Neural progenitor cell (in vitro differentiated cells): ENCODE measurements around the gene FMO2. TPM values are rescaled to one million over a fixed set of nuclear protein-coding genes. Genes with fewer than 3 reads are reported as not detected.

Source experiments
- DNase-seq: peaks from one replicate; pipeline ENCODE4 v3.0.0-alpha.2; 2016; ENCODE audit warnings: low spot score
- H2AFZ ChIP-seq: fragments of 200-600 bp; sonication (generic); replicated peaks from 2 replicates; pipeline ENCODE4 v1.6.1; 2016; ENCODE audit warnings: antibody characterized with exemption
- H3F3A ChIP-seq: fragments of 200-600 bp; sonication (generic); 2 replicates; pipeline ENCODE4 v1.6.1; 2016; ENCODE audit warnings: antibody characterized with exemption, low read depth
- H3K27ac ChIP-seq: fragments of 200-600 bp; sonication (generic); 2 replicates; pipeline ENCODE4 v1.5.1; 2016; ENCODE audit warnings: mild to moderate bottlenecking
- H3K27me3 ChIP-seq: fragments of 200-600 bp; sonication (generic); 2 replicates; pipeline ENCODE4 v1.6.1; 2016; ENCODE audit warnings: mild to moderate bottlenecking, moderate library complexity
- H3K36me3 ChIP-seq: fragments of 200-600 bp; sonication (generic); 2 replicates; pipeline ENCODE4 v1.5.1; 2016
- H3K4me1 ChIP-seq: fragments of 200-600 bp; sonication (generic); 2 replicates; pipeline ENCODE4 v1.6.1; 2016; ENCODE audit warnings: mixed run types
- H3K4me2 ChIP-seq: fragments of 200-600 bp; sonication (generic); 2 replicates; pipeline ENCODE4 v1.6.1; 2016
- H3K4me3 ChIP-seq: fragments of 200-600 bp; sonication (generic); 2 replicates; pipeline ENCODE4 v1.5.1; 2016
- H3K79me2 ChIP-seq: fragments of 200-600 bp; sonication (generic); 2 replicates; pipeline ENCODE4 v1.6.1; 2016; ENCODE audit warnings: low read depth
- H3K9ac ChIP-seq: fragments of 200-600 bp; sonication (generic); 2 replicates; pipeline ENCODE4 v1.6.1; 2016
- H3K9me3 ChIP-seq: fragments of 200-600 bp; sonication (generic); 2 replicates; pipeline ENCODE4 v1.5.1; 2016; ENCODE audit warnings: low read depth
- H4K20me1 ChIP-seq: fragments of 200-600 bp; sonication (generic); 2 replicates; pipeline ENCODE4 v1.6.1; 2016; ENCODE audit warnings: low read depth
- H3K27ac Mint-ChIP-seq: 3 replicates; pipeline ENCODE4 v1.8.0; 2021; ENCODE audit warnings: mixed read lengths
- H3K27me3 Mint-ChIP-seq: 2 replicates; pipeline ENCODE4 v1.8.0; 2022; ENCODE audit warnings: low read depth, mild to moderate bottlenecking, inconsistent platforms, moderate library complexity, mixed read lengths; ENCODE audit not compliant: insufficient read depth
- H3K36me3 Mint-ChIP-seq: 3 replicates; pipeline ENCODE4 v1.8.0; 2021; ENCODE audit warnings: mixed read lengths
- H3K4me1 Mint-ChIP-seq: 3 replicates; pipeline ENCODE4 v1.8.0; 2021; ENCODE audit warnings: mixed read lengths
- H3K4me3 Mint-ChIP-seq: 3 replicates; pipeline ENCODE4 v1.8.0; 2021; ENCODE audit warnings: mild to moderate bottlenecking, moderate library complexity, mixed read lengths
- H3K9me3 Mint-ChIP-seq: 3 replicates; pipeline ENCODE4 v1.8.0; 2020; ENCODE audit warnings: mixed read lengths
- CTCF ChIP-seq: fragments of 200-600 bp; sonication (generic); IDR thresholded peaks from 2 replicates; pipeline ENCODE4 v1.5.1; 2017; ENCODE audit warnings: antibody characterized with exemption, mild to moderate bottlenecking
- EZH2 ChIP-seq: fragments of 200-600 bp; sonication (generic); IDR thresholded peaks from 2 replicates; pipeline ENCODE4 v1.6.1; 2017; ENCODE audit warnings: antibody characterized with exemption, mild to moderate bottlenecking, moderate library complexity
- EZH2phosphoT487 ChIP-seq: fragments of 200-600 bp; sonication (generic); IDR thresholded peaks from 2 replicates; pipeline ENCODE4 v1.6.1; 2017; ENCODE audit warnings: antibody characterized with exemption
- total RNA-seq: library from RNA; depleted of rRNA; stranded (reverse); fragments of >200 nt; gene quantifications from 2 replicates; pipeline ENCODE4 v1.2.3, GENCODE V29; 2015; ENCODE audit warnings: low replicate concordance

Gene FMO2
- total RNA-seq, 1 donor from 2014 or later = 0.47 TPM

GRCh38 chr1:171207377-171207776 lies 22.3 kb downstream of the FMO2 start:
- H3K27me3 ChIP-seq = no peaks in the 10 kb centered on the region
- peaks cover 39% of the 10 kb centered on the region for H3K4me1 ChIP-seq
- peaks cover 29% of the 10 kb centered on the region for H3K4me1 Mint-ChIP-seq
- H3K4me3 Mint-ChIP-seq = no peak overlapping the region
- H3K27me3 Mint-ChIP-seq = peaks cover 2% of the 10 kb centered on the region
- no peak overlapping the region for H3K27ac ChIP-seq
- H3F3A ChIP-seq = peaks cover 37% of the 10 kb centered on the region
- H3K9ac ChIP-seq = no peak overlapping the region
- no peak overlapping the region for H3K4me3 ChIP-seq
- no peaks in the 10 kb centered on the region for H3K79me2 ChIP-seq
- no peaks in the 10 kb centered on the region for H3K9me3 ChIP-seq
- TF ChIP-seq CTCF (no peak), EZH2phosphoT487 (no peak), EZH2 (no peak)
- H3K36me3 Mint-ChIP-seq = no peaks in the 10 kb centered on the region
- H3K36me3 ChIP-seq = no peaks in the 10 kb centered on the region
- H4K20me1 ChIP-seq = no peaks in the 10 kb centered on the region
- no peak overlapping the region for H2AFZ ChIP-seq
- H3K27ac Mint-ChIP-seq = peak overlapping the region; percentile 35
- no peaks in the 10 kb centered on the region for H3K9me3 Mint-ChIP-seq
- no peak overlapping the region for H3K4me2 ChIP-seq
- DNase-seq = no peak

- peak overlapping the region; percentile 34 for H3K4me2 ChIP-seq
Measured at GRCh38 chr1:171210355-171210754, 25.3 kb downstream of the FMO2 start.

GRCh38 chr1:171212607-171213351 lies 27.7 kb downstream of the FMO2 start:
- Histone ChIP-seq H3F3A (peaks cover 51% of the 10 kb centered on the region), H3K27me3 (no peaks in the 10 kb centered on the region), H3K4me1 (peaks cover 60% of the 10 kb centered on the region), H2AFZ (no peak overlapping the region), H4K20me1 (no peaks in the 10 kb centered on the region), H3K9ac (no peak overlapping the region), H3K36me3 (no peaks in the 10 kb centered on the region), H3K4me3 (no peak overlapping the region), H3K79me2 (no peaks in the 10 kb centered on the region), H3K9me3 (peaks cover 5% of the 10 kb centered on the region), H3K4me2 (peak overlapping the region; percentile 21), H3K27ac (peak overlapping the region; percentile 82)
- no peak for TF ChIP-seq CTCF
- TF ChIP-seq EZH2 = no peak
- no peak for TF ChIP-seq EZH2phosphoT487
- Mint-ChIP-seq H3K4me1 (peaks cover 43% of the 10 kb centered on the region), H3K27me3 (no peaks in the 10 kb centered on the region), H3K9me3 (peaks cover 13% of the 10 kb centered on the region), H3K36me3 (no peaks in the 10 kb centered on the region), H3K27ac (peak overlapping the region; percentile 99), H3K4me3 (no peak overlapping the region)
- DNase-seq = peak; percentile 52

More at GRCh38 chr1:171210355-171210754, 25.3 kb downstream of the FMO2 start:
- no peak overlapping the region for H3K4me3 ChIP-seq
- peaks cover 3% of the 10 kb centered on the region for H3K9me3 Mint-ChIP-seq
- H3K27ac ChIP-seq = peak overlapping the region; percentile 65
- no peaks in the 10 kb centered on the region for H3K36me3 ChIP-seq
- H2AFZ ChIP-seq = no peak overlapping the region
- peak overlapping the region; percentile 46 for H3K4me3 Mint-ChIP-seq
- no peaks in the 10 kb centered on the region for H3K9me3 ChIP-seq
- no peaks in the 10 kb centered on the region for H3K36me3 Mint-ChIP-seq
- peaks cover 60% of the 10 kb centered on the region for H3K4me1 ChIP-seq
- peaks cover 51% of the 10 kb centered on the region for H3F3A ChIP-seq
- peak; percentile 48 for DNase-seq
- no peaks in the 10 kb centered on the region for H4K20me1 ChIP-seq
- no peaks in the 10 kb centered on the region for H3K27me3 ChIP-seq
- H3K4me1 Mint-ChIP-seq = peaks cover 43% of the 10 kb centered on the region
- no peaks in the 10 kb centered on the region for H3K27me3 Mint-ChIP-seq
- peak overlapping the region; percentile 97 for H3K27ac Mint-ChIP-seq
- TF ChIP-seq EZH2 (no peak), CTCF (no peak), EZH2phosphoT487 (no peak)
- no peaks in the 10 kb centered on the region for H3K79me2 ChIP-seq
- no peak overlapping the region for H3K9ac ChIP-seq
